GM21786 (cell line): ENCODE data around the gene CEP162.
A peak's percentile ranks its signal among the peaks of the same experiment; 100 is the strongest.
"Not testable (repeated sequence)": the region's sequence is repeated elsewhere in the genome, so short reads cannot be mapped to it uniquely, and the experiment has no call there.

Source experiments
- ATAC-seq: cut with Tn5 transposase; IDR thresholded peaks from one replicate; pipeline ENCODE4 v1.9.1; 2021; ENCODE audit not compliant: unreplicated experiment

The CEP162 gene

GRCh38 chr6:84227434-84228197 lies at the start of gene CEP162:
TSS of gene CEP162 (minus strand) at chr6:84227643. CDS start at chr6:84226393, 1,250 bp downstream.
- peak; percentile 97 for ATAC-seq

GRCh38 chr6:84274856-84275255 lies 47.4 kb upstream of the CEP162 start:
- ATAC-seq = no peak

GRCh38 chr6:84273048-84273809 lies 45.8 kb upstream of the CEP162 start:
- no peak for ATAC-seq

GRCh38 chr6:84272298-84272697 lies 44.9 kb upstream of the CEP162 start:
- no peak for ATAC-seq

- ATAC-seq = no peak
Observed at GRCh38 chr6:84271061-84271716, 43.7 kb upstream of the CEP162 start.

GRCh38 chr6:84269947-84270733 lies 42.7 kb upstream of the CEP162 start:
- ATAC-seq = no peak

GRCh38 chr6:84268781-84269180 lies 41.3 kb upstream of the CEP162 start:
- no peak for ATAC-seq

GRCh38 chr6:84263557-84263956 lies 36.1 kb upstream of the CEP162 start:
- ATAC-seq = no peak

GRCh38 chr6:84260926-84261325 lies 33.5 kb upstream of the CEP162 start:
- ATAC-seq = no peak

- ATAC-seq = no peak
Observed at GRCh38 chr6:84260196-84260595, 32.8 kb upstream of the CEP162 start.

- ATAC-seq = no peak
Observed at GRCh38 chr6:84258866-84259265, 31.4 kb upstream of the CEP162 start.

- no peak for ATAC-seq
Observed at GRCh38 chr6:84258268-84258667, 30.8 kb upstream of the CEP162 start.

- no peak for ATAC-seq
Observed at GRCh38 chr6:84255641-84256040, 28.2 kb upstream of the CEP162 start.

- no peak for ATAC-seq
Observed at GRCh38 chr6:84253380-84253779, 25.9 kb upstream of the CEP162 start.

- no peak for ATAC-seq
Observed at GRCh38 chr6:84251891-84252539, 24.6 kb upstream of the CEP162 start.

GRCh38 chr6:84249724-84250123 lies 22.3 kb upstream of the CEP162 start:
- ATAC-seq = no peak

GRCh38 chr6:84244416-84245081 lies 17.1 kb upstream of the CEP162 start:
- ATAC-seq = not testable (repeated sequence)

GRCh38 chr6:84243240-84243639 lies 15.8 kb upstream of the CEP162 start:
- no peak for ATAC-seq

- no peak for ATAC-seq
Observed at GRCh38 chr6:84242265-84242664, 14.8 kb upstream of the CEP162 start.

- ATAC-seq = no peak
Observed at GRCh38 chr6:84228198-84228543, 728 bp upstream of the CEP162 start.
